Calu3 (cell line): ENCODE measurements around the gene KCNK3. TPM values are rescaled to one million over a fixed set of nuclear protein-coding genes. Genes with fewer than 3 reads are reported as not detected.
"Not testable (repeated sequence)": the region's sequence is repeated elsewhere in the genome, so short reads cannot be mapped to it uniquely, and the experiment has no call there.

Experiments
- BruUV-seq: library from RNA; stranded (reverse); fragments of 400-500 nt; replicated peaks from 2 replicates; lab custom pipeline; 2021; lab: Mats Ljungman, UMichigan
- CTCF ChIA-PET: fragments of 300-600 bp; sonication (Branson Sonifier 250); formaldehyde crosslinking; loops from one replicate; lab custom pipeline; 2022; ENCODE audit warnings: antibody characterized with exemption; lab: Charles Lee
- DNase-seq: peaks from one replicate; pipeline ENCODE4 v3.0.0; 2022
- H3K27ac Mint-ChIP-seq: one replicate; pipeline ENCODE4 v1.8.0; 2022; ENCODE audit warnings: mixed read lengths; ENCODE audit not compliant: unreplicated experiment
- H3K27me3 Mint-ChIP-seq: one replicate; pipeline ENCODE4 v1.8.0; 2022; ENCODE audit warnings: mixed read lengths; ENCODE audit not compliant: unreplicated experiment
- H3K36me3 Mint-ChIP-seq: one replicate; pipeline ENCODE4 v1.8.0; 2022; ENCODE audit warnings: mild to moderate bottlenecking, moderate library complexity, mixed read lengths; ENCODE audit not compliant: insufficient read depth, unreplicated experiment
- H3K4me1 Mint-ChIP-seq: one replicate; pipeline ENCODE4 v1.8.0; 2022; ENCODE audit warnings: mild to moderate bottlenecking, low read depth, mixed read lengths; ENCODE audit not compliant: unreplicated experiment
- H3K4me3 Mint-ChIP-seq: one replicate; pipeline ENCODE4 v1.8.0; 2022; ENCODE audit warnings: mild to moderate bottlenecking, low read depth, moderate library complexity, mixed read lengths; ENCODE audit not compliant: unreplicated experiment
- H3K9me3 Mint-ChIP-seq: one replicate; pipeline ENCODE4 v1.8.0; 2022; ENCODE audit warnings: low read depth, mixed read lengths; ENCODE audit not compliant: unreplicated experiment
- CTCF ChIP-seq: fragments of 200-600 bp; IDR thresholded peaks from one replicate; pipeline ENCODE4 v1.8.0; 2022; ENCODE audit warnings: antibody characterized with exemption; ENCODE audit not compliant: unreplicated experiment
- intact Hi-C: fragments of 100-400 bp; cut with micrococcal nuclease; formaldehyde crosslinking; loops from one replicate; pipeline ENCODE4 v1.10.0; 2022; ENCODE audit not compliant: unreplicated experiment
- total RNA-seq: library from RNA; stranded (reverse); gene quantifications from 2 replicates; pipeline ENCODE4 v1.2.3, GENCODE V29; 2022

Gene KCNK3
- total RNA-seq, 1 experiment from 2014 or later: not detected

GRCh38 chr2:26743852-26744251 is 51.3 kb downstream of the KCNK3 start:
- CTCF ChIA-PET: interaction anchor here (0.6 to 2.3 kb wide), 2 partner anchors 137 to 171 kb away, joined by 3 to 7 read pairs; no protein-coding TSS in a partner anchor
- BruUV-seq: no TSS peak
- no peak overlapping the region for H3K27ac Mint-ChIP-seq
- peaks cover 28% of the 10 kb centered on the region for H3K27me3 Mint-ChIP-seq
- H3K36me3 Mint-ChIP-seq: peaks cover 5% of the 10 kb centered on the region
- no peaks in the 10 kb centered on the region for H3K4me1 Mint-ChIP-seq
- no peak overlapping the region for H3K4me3 Mint-ChIP-seq
- no peak for DNase-seq
- H3K9me3 Mint-ChIP-seq: no peaks in the 10 kb centered on the region
- intact Hi-C loops: loop anchor here (2.0 kb wide), 1 partner anchor 223 kb away; no protein-coding TSS in a partner anchor
- no peak for TF ChIP-seq CTCF

GRCh38 chr2:26744953-26745352 is 52.4 kb downstream of the KCNK3 start:
- Mint-ChIP-seq H3K27ac (no peak overlapping the region), H3K27me3 (peaks cover 17% of the 10 kb centered on the region), H3K4me3 (no peak overlapping the region), H3K4me1 (peaks cover 3% of the 10 kb centered on the region), H3K9me3 (no peaks in the 10 kb centered on the region), H3K36me3 (peaks cover 5% of the 10 kb centered on the region)
- TF ChIP-seq CTCF: no peak
- CTCF ChIA-PET: interaction anchor here (0.6 to 2.0 kb wide), 2 partner anchors 52 to 139 kb away, joined by 3 to 16 read pairs; partner anchors contain the start of gene KCNK3
- intact Hi-C loops: loop anchor here (1.0 to 2.0 kb wide), 2 partner anchors 140 to 224 kb away; no protein-coding TSS in a partner anchor
- no TSS peak for BruUV-seq
- no peak for DNase-seq

GRCh38 chr2:26745609-26746327 is 53.2 kb downstream of the KCNK3 start:
- Mint-ChIP-seq H3K9me3 (no peaks in the 10 kb centered on the region), H3K4me1 (peaks cover 11% of the 10 kb centered on the region), H3K4me3 (no peak overlapping the region), H3K36me3 (peaks cover 5% of the 10 kb centered on the region), H3K27me3 (peaks cover 14% of the 10 kb centered on the region), H3K27ac (no peak overlapping the region)
- intact Hi-C loops: loop anchor here (1.0 to 2.0 kb wide), 2 partner anchors 140 to 225 kb away; no protein-coding TSS in a partner anchor
- no TSS peak for BruUV-seq
- TF ChIP-seq CTCF: peak; percentile 91
- DNase-seq: peak; percentile 85
- CTCF ChIA-PET: interaction anchor here (0.6 to 2.0 kb wide), 3 partner anchors 53 to 602 kb away, joined by 3 to 16 read pairs (median 6); partner anchors contain the start of gene KCNK3

- Mint-ChIP-seq H3K36me3 (peaks cover 5% of the 10 kb centered on the region), H3K9me3 (no peaks in the 10 kb centered on the region), H3K4me1 (peaks cover 14% of the 10 kb centered on the region), H3K27ac (no peak overlapping the region), H3K4me3 (no peak overlapping the region), H3K27me3 (peaks cover 3% of the 10 kb centered on the region)
- no peak for TF ChIP-seq CTCF
- intact Hi-C loops: no loop called here
- CTCF ChIA-PET: interaction anchor here (2.9 kb wide), 1 partner anchor 140 kb away, joined by 11 read pairs; no protein-coding TSS in a partner anchor
- no TSS peak for BruUV-seq
- DNase-seq: no peak
Observed at GRCh38 chr2:26746934-26747333, 54.4 kb downstream of the KCNK3 start.

GRCh38 chr2:26749787-26750420 is 57.4 kb downstream of the KCNK3 start:
- intact Hi-C loops, H3K27me3 Mint-ChIP-seq, DNase-seq, H3K4me3 Mint-ChIP-seq, H3K9me3 Mint-ChIP-seq, H3K36me3 Mint-ChIP-seq, BruUV-seq, H3K27ac Mint-ChIP-seq: not testable (repeated sequence)
- peaks cover 22% of the 10 kb centered on the region for H3K4me1 Mint-ChIP-seq
- CTCF ChIA-PET: interaction anchor here (2.9 kb wide), 1 partner anchor 143 kb away, joined by 11 read pairs; no protein-coding TSS in a partner anchor

GRCh38 chr2:26750467-26750866 is 57.9 kb downstream of the KCNK3 start:
- CTCF ChIA-PET, H3K27me3 Mint-ChIP-seq, BruUV-seq, H3K9me3 Mint-ChIP-seq, DNase-seq, H3K36me3 Mint-ChIP-seq, H3K27ac Mint-ChIP-seq, intact Hi-C loops, H3K4me3 Mint-ChIP-seq: not testable (repeated sequence)
- peaks cover 22% of the 10 kb centered on the region for H3K4me1 Mint-ChIP-seq
